Activated CD4-positive, CD25-positive, alpha-beta regulatory T cell treated with anti-CD3 and anti-CD28 coated beads, Interleukin-2, amount 50 U/mL, for 72 hours (primary cell): ENCODE measurements around the gene LIMD2.

Source experiments
- DNase-seq: peaks from one replicate; pipeline ENCODE4 v3.0.0; 2021

LIMD2 gene

DNA sequence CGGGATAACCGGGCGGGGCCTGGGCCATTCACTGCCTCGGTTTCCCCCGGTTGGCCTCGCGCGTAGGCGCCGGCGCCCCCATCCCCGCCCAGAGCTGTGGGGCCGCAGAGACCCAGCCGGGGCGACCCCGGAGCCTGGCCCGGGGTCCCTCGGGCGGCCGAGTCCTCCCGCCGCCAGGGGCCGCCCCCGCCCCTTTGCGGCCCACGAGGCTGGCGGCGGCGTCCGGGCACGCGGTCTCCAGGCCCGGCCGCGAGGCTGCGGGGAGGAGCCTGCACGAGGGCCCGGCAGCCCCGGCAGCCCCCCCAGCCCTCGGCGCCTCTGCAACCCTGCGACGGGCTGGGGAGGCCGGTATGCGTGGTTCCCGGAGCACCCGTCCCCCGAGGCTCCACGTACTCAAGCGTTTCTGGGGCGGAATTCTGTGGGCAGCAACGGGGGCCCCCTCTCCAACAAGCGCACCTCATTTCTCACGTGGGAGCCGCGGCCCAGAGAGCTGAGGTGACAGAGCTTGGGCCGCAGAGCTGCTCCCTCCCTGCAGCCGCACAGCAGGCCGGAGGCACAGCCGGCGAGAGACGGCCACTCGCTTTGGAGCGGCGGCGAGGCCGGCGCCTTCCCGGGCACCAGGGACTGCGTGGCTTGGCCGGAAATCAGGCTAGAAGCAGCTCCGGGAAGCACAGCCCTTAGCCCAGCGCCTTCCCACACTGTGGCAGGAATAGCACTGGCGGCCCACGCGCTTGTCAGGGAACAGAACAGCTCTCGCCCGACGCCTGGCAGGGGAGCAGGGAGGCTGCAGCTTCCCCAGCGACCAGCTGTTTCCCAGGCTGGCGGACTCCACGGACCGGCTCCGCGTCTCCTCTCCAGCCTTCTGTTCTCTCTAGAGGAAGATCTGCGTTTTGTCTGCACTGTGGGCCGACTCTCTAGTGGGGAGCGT, 867 bp upstream of the LIMD2 start:
- peak; percentile 61 for DNase-seq

DNA sequence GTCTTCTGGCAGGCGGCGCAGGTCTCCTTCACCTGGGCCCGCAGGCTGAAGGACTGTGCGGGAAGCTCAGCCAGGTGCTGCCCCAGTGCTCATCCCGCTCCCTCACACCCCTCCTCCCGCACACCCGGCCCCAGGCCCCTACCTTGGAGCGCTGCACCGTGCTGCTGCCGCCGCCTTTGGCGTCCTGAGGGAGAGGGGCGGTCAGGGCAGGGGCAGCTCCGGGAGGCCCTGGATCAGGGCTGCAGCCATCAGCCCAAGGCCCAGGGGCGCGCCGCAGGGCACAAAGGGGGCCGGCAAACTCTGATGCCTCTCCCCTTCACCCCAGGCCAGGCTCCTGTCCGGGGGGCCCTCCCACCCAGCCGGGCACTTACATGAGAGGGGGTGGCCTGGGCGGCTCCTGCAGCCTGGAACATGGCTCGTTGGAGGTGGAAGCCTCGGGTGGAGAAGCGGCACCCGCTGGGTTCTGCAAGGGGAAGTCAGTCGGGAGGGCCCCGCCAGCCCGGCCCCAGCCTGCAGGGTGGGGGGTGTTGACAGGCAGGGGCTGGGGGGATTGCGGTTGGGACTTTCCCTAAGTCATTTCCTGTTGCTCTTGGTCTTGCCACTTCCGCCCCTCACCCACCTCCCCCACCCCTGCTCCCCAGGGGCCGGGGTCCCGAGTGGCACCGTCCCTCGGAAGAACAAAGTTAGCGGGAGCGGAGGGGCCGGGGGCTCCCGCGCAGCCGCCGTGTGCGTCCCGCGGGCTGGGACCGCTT, 863 bp downstream of the LIMD2 start:
- DNase-seq, result peak; percentile 79

DNA sequence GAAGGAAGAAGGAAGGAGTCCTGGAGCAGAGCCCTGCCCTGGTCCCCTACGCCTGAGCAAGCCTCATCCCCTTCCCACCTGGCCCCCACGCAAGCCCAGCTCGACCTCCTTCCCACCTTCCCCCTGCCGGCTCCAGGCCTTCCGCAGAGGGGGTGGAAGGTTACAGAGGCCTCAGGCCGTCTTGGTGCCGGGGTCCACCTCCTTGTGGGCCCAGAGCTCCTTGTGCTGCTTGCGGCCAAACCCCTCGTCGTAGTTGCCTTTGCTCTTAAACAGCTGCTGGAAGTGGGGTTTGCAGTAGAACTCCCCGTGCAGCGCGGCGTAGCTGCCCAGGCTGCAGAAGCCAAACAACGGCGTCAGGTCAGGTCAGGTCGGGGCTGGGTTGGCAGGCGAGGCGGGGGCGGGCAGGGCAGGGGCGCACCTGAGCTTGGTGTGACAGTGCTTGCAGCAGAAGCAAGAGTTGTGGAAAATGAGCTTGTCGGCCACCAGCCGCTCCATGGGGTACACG, 1.5 kb downstream of the LIMD2 start:
- DNase-seq, result no peak

DNA sequence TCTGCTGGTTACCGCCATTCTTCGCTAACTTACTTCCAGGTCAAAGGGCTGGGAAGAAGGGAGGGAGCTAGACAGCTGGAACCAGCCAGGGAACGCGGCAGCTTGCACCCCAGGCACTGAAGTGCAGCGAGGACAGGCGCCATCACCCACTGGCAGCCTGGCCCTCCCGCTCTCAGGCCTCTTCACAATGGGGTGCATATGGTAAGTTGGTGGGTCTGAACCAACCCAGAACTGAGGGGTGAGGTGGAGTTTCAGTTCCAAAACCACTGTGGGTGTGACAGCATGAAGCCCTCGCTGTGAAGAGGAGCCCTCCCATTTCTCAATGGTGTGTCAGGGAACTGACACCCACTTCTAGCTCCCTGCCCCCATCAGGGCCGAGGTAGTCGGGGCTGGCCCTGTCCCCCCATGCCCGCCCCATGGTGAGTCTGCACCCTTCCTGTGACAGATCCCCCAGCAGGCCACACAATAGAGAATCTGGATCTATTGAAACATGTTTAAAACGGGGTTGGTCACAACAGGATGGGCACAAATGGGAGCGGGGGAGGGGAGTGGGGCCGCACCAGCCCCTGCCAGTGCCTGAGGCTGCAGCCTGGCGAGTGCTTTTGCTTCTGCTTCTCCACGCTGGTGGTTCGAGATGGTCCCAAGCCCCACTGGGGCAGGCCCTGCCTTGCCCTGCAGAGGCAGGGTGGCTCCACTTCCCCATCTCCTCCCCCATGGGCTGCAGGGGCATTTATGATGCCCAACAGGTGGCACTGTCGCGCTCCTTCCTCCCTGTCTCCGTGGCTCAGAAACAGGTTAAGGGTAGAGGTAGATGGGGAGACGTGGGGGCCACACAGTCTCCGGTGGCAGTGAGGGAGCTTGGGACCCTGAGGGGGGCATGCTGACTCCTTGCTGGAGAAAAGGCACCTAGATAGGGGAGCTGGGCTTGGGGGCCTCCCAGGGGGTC, 2.3 kb downstream of the LIMD2 start:
- DNase-seq, result peak; percentile 71

DNA sequence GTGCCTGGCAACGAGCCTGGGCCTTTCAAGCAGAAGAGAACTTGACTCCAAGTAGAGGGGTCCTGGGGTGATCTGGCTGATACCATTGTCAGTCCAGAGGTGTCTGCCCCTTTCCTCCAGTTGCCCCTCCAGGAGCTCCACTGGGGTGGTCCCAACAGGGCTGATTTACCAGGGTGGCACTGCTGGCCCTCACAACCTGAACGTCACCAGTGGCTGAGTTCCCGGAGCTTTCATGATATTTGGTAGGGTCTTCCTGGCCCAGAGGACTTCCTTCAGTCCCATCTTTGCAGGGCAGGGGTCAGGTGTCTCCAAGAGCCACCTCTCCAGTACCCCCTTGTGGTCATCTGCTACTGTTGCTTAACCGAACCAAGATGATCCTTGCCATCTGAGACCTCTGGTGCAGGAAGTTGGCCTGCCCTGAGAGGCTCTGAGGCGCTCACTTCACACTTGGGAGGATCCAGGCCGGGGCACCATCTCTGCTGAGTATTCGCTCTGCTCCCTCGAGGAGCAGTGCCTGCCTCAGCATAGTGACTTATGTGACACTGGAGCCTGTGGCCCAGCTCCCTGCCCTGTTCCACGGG, 3.5 kb downstream of the LIMD2 start:
- no peak for DNase-seq

DNA sequence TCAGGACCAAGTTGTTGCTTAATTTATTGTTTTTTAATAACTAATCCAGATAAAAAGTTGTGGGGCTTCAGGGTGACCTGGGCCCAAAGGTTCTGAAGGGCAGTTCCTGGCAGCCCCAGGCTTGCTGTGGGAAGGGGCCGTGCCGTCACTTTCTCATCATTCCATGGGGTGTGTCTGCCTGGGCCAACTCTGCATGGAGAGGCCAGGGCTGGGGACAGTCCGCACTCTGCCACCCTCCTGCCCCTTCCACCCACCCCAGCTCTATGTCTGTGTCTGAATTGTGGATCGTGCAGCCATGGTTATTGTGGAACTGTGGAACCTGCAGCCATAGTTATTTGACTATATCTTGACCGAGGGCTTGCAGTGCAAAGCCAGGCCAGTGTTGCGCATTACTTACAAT, 4.0 kb downstream of the LIMD2 start:
- DNase-seq, result no peak

DNA sequence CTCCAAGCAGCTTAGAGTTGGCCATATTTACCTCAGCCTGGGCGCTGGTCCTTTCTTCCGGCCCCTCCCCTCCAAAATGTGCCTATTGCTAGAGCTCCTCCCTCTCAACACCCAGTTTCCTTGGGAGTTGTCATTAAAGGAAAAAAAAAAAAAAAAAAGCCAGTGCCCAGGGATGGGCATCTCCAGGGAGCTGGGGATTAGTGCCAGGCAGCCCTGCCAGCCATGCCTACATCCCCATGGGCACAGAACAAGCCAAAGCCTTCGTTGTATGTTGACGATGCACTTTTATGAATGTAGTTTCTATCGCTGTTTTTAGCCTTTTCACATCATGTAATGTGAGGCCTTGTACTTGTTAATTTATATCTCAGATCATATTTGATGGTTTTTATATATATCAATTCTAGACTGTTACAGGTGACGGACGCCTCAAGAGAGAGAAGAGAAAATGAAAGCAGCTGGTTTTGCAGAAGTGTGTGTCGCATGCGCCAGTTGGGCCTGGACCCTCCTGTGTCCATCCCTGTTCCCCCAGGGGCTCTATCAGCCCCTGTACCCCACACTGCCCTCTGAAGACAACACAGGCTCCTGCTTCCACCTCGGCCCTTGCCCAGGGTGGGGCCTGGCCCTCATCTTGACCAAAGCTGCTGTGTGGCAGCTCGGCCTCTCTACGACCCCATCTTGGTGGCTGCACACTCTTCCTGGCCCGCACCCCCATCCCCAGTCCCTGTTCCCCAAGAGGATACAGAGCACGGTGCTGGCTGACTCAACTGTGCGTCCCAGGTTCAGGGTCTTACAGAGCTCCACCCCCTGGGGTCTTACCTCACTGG, 4.8 kb downstream of the LIMD2 start:
- DNase-seq, result no peak

DNA sequence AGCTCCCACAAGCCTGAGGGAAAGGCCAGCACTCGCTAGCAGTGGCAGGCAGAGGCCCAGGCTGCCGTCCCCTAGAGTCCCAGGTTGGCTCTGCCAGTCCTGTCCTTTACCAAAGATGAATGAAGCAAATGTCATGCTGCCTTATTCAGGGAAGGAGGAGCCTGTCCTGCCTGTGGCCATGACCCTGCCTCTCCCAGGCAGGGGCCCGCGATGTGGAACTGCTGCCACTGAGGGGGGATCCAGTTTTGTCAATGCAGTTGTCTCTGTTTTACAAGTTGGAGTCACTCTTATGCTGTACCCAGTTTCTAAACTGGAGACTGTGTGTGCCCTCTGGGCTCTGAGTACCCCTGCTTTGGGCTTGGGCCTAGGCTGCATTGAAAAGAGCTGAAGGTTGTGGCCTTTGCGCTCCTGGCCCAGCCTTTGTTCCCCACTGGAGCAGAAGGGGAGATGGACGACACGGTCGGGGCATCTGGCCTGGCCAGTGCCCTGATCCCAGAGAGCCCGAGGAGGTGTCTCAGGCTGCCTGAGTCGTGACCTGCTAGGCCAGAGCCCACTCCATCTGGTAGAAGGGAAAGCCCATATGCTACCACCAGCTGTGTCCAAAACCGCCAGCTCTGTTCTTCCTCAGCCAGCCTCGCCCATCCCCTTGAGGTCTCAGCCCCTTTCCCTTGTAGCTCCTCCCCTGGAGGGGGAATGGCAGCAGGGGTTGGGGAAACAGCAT, 5.5 kb downstream of the LIMD2 start:
- no peak for DNase-seq

DNA sequence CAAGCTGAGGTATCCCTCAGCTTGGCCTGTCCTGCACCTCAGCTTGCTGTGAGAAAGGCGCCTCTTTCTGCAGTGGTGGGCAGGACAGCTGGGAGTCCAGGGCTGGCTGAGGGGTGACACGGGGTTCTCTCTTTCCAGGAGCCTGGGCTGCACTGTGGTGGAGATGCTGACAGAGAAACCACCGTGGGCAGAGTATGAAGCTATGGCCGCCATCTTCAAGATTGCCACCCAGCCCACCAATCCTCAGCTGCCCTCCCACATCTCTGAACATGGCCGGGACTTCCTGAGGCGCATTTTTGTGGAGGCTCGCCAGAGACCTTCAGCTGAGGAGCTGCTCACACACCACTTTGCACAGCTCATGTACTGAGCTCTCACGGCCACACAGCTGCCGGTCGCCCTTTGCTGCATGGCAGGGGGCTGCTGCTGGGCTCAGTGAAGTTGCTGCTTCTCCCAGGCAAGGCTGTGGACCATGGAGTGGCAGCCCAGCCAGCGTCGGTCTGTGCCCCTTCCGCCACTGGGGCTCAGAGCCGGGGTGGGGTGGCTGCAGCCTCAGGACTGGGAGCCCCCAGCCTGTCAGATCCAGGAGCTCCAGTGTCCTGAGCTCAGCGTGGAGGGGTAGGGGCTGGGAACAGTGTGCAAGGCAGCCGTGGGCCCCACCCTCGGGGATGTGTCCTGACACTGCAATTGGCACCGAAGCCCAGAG, 6.4 kb downstream of the LIMD2 start:
- no peak for DNase-seq

DNA sequence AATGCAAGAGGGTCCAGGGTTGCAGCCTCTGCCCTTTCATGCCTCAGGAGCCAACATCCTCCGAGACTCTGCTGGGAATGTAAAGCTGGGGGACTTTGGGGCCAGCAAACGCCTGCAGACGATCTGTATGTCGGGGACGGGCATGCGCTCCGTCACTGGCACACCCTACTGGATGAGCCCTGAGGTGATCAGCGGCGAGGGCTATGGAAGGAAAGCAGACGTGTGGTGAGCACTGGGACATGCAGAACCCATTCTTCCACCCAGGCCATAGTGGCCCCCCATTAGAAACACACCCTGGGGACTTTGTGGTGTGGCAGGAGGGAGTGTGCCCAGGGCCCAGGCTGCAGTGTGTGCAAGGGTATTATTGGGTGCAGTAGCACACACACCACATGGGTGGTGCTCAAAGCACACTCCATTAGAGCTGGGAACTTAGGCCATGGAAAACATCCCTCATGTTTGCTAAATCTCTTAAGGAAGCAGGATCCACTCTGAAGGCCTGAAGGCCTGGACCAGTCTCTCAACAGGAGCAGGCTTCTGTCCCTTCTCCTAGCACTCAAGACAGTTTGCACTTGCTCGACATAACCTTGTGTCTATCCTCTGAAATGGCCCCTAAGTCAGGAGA, 7.6 kb downstream of the LIMD2 start:
- no peak for DNase-seq

DNA sequence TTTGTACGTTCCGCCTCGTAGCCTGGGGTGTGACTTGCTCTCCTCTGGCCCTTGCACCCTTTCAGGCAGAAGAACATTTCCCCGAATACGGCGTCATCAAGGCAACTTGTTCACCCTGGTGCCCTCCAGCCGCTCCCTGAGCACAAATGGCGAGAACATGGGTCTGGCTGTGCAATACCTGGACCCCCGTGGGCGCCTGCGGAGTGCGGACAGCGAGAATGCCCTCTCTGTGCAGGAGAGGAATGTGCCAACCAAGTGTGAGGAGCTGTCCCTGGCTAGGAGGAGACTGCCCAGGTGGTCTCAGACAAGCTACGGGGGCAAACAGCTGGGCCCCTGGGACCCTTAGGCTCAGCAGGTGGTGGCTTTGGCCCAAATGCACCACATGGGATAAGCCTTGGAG, 10.4 kb downstream of the LIMD2 start:
- DNase-seq, result no peak

DNA sequence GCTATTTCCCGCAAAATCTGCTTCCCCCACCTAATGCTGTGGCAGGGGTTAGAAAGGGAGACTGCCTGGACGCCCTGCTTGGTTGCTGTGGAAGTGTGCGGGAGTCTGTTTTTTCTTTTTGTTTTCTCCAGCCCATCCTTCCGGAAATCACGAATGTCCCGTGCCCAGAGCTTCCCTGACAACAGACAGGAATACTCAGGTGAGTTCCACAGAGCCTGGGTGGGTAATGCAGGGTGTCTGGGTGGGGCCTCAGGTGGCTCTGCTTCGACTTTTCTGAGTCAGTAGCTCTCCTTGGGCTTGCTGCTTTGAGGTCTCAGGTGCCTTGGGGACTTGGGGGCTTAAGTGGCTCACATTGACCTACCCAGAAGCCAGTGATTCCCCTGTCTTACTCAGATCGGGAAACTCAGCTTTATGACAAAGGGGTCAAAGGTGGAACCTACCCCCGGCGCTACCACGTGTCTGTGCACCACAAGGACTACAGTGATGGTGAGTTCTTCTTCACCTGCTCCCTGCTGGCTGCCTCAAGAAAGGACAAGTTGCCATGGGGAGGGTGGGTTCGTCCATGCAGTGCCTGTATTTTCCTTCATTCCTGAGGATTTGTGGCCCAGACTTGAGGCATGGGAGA, 11.4 kb downstream of the LIMD2 start:
- no peak for DNase-seq

DNA sequence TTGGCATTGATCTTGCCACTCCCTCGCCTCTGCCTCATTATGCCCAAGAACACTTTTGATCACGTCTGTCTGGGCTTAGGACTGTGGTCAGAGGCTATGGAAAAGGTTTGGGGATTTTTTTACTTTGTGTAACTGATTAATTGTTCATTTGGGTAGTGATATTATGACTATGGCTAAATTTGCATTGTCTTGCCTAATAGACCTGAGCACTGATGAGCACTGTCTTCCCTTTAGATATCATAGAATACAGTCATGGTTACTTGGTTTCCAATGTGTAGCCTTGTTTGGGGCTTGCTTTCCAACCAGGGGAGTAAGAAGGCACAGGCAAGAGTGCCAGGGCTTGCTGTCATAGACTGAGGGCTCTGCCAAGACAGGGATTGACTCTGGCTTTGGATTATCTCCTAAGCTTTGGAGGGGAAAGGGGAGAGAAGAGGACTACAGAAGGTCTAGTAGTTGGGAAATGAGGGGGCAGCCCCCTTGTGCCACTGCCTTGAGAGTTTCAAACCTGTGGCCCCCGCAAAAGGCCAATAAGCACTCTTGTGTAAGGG, 13.7 kb downstream of the LIMD2 start:
- no peak for DNase-seq

DNA sequence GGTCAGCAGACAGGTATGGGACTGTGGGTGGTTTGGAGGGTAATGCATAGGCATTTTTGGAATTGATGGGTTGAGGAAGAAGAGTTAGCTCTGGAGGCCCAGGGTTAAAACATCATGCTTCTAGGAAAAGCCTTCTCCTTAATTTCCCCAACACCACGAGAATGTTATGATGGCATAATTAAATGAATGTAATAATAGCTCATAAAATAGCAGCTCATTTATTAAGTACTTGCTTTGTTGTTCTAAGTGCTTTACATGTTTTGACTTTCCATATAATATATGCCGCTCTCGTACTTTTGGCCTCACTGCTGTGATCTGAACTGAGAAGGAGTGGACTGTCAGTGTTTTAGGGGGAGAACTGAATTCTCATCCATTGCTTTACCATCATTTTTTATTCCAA, 14.3 kb downstream of the LIMD2 start:
- no peak for DNase-seq

DNA sequence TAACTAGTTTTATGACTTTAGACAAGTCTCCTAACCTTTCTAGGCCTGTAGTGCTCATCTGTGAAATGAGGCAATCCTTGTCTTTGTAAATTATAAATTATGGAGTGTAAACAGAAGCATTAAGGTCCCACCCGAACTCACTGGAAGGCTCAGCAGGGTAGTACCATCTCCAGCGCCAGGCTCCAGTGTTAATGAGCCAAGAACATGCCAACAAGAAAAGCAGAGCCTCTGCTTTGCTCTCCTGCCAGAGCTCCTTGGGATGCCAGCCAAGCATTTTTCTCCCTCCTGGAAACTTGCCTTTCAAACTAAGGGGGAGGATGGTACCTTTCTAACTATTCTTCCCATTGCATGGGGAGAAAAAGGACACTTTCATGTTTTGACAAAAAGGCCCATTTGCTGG, 14.9 kb downstream of the LIMD2 start:
- no peak for DNase-seq

DNA sequence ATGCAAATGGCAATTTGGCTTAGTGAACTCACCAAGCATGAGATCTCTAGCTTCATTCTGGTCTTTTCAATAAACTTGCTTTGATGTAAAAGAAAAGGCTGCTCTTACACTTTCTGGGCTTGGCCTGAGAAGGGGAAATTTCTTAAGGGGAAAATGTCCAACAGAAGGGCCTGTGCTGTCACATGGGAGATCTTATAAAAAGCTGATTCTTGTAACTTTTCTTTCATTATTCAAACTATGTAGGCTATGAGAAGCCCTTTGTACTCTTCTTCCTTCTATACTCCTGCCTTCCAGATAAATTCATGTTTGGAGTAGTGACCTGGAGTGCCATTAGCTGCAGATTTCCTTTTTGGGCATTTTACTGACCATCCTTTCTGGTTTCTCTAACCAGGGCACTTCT, 16.9 kb downstream of the LIMD2 start:
- DNase-seq, result no peak

DNA sequence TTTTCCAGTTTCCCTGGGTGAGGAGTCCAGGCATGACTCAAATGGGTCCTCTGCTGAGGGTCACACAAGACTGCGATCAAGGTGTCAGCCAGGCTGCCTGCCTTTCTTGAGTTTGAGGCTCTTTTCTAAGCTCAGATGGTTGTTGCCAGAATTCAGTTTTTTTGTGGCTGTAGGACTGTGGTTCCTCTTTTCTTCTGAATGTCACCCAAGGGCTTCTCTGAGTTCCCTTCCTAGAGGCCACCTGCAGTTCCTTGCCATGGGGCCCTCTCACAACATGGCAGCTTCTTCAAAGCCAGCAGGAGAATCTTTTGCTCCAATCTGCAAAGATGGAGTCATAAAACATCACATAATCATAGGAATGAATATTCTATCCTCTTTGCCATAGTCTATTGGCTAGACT, 17.5 kb downstream of the LIMD2 start:
- no peak for DNase-seq

DNA sequence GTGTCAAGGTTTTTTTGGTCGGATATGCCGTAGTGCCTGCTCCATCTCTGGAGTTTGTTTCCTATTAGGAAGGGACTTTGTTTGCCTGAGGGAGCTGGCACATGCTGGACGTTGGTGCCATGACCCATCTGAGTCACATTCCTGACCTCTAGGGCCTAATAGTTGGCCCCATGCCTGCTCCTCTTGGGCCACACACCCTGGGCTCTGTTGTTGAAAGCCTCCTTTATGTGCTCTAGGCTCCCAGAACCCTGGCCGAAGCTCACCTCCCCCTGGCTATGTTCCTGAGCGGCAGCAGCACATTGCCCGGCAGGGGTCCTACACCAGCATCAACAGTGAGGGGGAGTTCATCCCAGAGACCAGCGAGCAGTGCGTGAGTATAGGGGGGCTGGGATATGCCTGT, 18.4 kb downstream of the LIMD2 start:
- DNase-seq, result no peak

DNA sequence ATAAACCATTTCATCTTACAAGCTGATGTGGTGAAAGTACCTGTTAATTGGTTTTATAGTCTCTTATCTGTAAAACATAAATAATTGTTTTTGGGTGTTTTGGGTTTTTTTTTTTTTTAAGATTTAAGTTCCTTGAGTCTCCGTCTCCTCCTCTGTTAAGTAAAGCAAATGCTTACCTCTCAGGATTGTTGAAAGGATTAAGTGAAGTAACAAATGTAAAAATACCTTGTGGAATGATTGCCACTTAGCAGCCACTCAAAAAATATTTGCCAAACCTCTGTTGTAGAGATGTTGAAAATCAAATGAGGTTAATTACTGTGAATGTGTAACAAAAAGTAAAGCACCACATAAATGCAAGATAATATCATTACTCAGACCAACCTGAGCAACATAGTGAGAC, 19.2 kb downstream of the LIMD2 start:
- no peak for DNase-seq
